SK-MEL-5 (cell line): ENCODE data around the gene DTHD1. TPM values are rescaled to one million over a fixed set of nuclear protein-coding genes. Genes with fewer than 3 reads are reported as not detected.

Source experiments
- DNase-seq: peaks from one replicate; pipeline ENCODE4 v3.0.0-alpha.2; 2016; ENCODE audit warnings: low read depth, low spot score
- in situ Hi-C: cut with HindIII; loops from 2 replicates; pipeline ENCODE4 v1.10.0; 2016; ENCODE audit warnings: low sequenced_read_pairs, high pct_unique_total_duplicates, low pct_unique_long_range_greater_than_20kb
- total RNA-seq: library from RNA; depleted of rRNA; stranded (reverse); fragments of >200 nt; shearing (Covaris generic); gene quantifications from 2 replicates; pipeline ENCODE4 v1.2.3, GENCODE V29; 2014

The DTHD1 gene
- total RNA-seq, 1 experiment from 2014 or later: not detected

DNA sequence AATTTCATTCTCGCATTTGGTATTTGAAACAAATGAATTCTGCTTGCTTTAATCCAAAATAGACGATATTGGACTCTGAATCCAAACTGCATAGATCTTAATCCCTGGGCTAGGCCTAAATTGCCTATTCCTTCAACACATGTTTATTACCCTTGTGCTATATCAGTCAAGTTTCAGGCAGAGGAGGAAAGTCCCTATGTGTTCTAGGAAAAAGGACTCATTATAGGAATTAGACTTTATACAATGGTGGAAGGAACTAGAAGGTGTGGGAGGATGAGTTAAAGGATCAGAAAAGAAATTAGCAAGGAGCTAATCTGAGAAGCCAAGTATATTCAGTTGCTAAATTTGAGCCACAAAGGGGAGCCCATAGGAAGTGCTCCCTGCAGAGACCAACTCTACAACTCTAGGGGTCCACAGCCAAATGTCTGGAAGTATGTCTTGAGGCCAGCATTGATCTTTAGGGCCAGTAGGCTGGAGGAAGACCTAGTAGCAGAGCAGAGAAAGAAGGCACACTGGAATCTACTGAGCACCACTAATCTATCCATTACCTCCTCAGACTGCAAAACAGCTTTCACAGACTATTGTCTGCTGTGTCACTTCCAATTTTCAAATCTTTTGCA is 17.1 kb upstream of the DTHD1 start:
- in situ Hi-C loops: no loop called here
- no peak for DNase-seq

DNA sequence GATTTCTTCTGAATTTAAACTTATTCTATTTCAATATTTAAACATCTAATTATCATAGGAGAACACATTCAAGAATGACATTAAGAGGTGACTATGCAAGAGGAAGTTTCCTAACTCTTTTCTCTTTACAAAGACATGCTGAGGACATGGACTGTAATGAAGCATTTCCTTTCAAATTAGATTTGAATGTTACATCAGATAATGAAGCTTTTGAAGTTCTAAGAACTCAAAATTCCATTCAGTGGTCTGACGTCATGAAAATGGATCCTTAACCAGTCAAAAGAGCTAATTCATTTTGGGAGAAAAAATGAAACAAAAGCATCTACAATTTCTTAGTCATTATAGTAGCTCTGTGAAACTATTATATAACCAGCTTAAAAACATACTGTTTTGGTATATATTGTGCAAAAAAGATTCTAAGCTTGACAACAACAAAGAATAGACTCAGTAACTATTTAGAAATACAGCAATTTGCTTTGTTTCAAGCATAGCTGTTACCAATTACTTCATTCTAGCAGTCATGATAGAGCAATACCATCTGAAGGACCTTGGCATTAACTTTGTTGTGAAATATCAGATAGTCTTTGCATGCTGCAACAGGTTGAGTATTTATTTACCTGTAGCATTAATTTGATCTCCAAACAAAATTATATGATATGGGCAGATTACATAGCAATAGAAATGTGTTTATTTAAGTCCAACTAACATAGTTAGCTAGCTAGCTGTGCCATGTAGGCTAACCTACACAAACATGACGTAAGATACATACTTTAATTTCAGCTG is 13.7 kb upstream of the DTHD1 start:
- in situ Hi-C loops: no loop called here
- DNase-seq: peak; percentile 55

DNA sequence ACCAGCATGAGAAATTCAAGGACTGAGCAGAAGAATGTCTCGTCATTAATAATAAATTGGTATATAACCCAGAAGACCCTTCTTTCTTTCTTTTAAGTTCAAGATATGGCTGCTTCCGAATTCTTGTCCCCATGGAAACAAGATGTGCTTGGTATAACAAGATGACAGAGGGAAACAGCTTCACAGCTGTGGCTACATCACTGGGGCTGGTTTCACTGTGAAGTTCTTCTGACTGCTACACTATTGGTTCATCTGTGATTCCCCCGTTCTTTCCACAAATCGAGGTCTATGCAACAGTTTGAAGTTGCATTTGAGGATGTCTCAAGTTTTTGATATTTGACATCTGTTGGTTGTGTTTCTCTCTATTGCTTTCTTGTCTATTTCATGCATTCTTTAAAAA is 12.3 kb upstream of the DTHD1 start:
- in situ Hi-C loops: no loop called here
- DNase-seq: no peak

DNA sequence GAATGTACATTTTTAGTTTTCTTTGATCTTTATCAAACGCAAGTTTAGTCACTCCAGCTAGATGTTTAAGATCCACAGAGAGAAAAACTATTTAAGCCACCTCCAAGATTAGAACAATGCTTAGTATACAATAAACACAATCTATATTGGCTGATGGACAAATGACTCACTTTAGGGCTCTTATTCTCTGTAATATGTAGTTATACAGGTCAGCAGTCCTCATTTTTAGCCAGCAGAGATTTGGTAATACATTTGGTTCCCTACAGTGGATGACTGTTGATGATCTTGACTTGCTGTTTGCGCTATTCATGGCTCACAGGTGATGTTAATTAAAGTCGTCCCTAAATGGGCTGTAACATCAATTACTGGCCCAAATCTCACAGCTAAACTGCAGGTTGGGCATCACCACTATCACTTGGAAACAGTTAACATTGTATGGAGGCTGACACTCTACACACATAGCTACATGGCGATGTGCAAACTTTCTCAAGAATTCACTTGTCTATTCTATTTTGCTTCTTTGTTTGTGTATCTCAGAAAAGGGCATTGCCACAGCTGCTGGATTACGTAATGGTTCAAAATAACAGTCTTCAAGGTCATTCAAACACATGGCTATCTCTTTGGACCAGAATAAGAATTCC is 11.8 kb upstream of the DTHD1 start:
- DNase-seq: no peak
- in situ Hi-C loops: no loop called here

DNA sequence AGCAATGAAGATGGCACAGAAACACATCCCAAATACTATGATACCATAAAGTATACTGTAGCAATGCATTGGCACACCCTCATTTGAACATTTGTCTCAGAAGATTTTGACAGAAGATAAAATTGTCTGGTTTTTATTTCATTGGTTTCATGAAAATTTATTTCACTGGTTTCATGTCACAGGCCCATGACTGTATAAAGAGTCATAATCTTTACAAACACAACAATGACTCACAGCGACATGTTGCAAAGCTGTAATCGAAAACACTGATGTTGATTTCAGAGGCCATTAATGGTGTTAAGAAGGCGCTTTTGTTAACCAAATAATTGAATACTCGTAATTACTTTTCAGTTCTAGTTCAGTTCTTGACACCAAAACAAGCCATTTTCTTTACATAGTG is 8.1 kb upstream of the DTHD1 start:
- in situ Hi-C loops: no loop called here
- no peak for DNase-seq

DNA sequence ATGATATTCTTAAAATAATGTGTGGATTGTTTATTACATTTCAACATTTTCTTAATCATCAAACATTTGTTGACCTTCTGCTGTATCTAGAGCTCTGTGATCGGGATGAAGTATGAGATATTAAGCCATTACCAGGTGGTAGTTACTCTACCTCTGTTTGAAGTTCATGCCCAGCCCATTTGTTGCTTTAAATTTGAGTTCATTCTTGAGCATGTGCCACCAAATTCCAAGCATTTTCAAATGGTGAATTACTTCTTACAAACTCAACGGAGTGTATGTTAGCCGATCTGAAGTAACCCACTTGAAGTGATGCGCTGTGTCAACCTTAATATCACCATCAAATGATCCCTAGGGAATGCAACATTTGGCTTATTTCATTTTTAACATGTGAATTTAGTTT is 7.3 kb upstream of the DTHD1 start:
- DNase-seq: no peak
- in situ Hi-C loops: no loop called here

DNA sequence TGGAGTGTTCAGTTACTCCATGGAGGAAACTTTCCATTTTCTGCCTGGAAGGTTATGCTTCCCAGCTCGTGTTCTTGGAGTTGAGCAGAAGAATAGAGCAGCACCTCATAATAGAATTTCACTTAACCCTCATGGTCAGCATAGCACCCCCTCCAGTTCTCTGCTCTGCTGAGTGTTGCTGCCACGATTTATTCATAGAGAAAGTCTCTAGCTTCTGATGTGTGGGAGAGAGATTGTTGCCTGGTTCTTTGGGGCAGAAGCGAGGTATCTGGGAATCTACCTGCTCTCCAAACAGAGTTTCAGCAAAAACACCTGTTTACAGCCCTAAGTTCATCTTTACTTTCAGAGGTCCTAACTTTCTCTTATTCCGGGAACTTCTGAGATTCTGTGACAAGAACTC is 3.9 kb upstream of the DTHD1 start:
- in situ Hi-C loops: no loop called here
- no peak for DNase-seq

DNA sequence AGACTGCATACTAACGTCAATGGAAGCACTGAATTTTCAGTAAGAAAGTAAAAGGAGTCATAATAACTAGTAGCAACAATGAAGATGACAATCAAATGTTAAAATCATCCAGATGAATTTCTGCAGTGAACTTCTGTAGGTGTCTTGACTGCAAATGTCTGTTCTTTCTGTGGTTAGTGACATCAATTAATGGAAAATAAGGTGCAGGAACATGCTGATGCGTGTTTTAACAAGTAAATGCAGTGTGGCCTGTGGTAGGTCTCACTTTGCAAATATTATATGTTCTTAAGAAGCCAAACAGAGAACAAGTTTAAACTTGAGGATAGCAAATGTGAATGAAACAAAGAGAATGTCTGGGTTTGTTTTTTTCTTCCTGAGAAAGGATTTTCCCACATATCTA is 2.6 kb upstream of the DTHD1 start:
- in situ Hi-C loops: no loop called here
- no peak for DNase-seq

DNA sequence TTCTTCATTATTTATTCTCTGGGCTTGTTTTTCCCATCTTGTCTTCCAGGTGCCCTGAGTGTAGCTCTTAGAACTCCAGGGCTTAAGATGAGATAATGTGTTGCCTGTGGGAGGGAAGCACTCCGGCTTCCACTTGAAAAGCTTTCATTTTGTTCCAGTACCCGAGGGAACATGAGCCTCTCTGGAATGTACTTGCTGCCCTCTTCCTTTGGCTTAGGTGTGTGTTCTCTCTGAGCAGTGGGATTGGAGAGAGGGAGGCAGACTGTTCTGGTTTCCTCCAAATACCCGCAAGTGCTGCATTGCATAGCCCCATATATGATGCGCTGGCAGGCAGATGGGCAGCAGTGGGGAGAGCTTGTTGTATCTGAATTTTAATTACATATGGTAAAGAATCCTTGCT is 861 bp upstream of the DTHD1 start:
- in situ Hi-C loops: no loop called here
- peak; percentile 28 for DNase-seq

DNA sequence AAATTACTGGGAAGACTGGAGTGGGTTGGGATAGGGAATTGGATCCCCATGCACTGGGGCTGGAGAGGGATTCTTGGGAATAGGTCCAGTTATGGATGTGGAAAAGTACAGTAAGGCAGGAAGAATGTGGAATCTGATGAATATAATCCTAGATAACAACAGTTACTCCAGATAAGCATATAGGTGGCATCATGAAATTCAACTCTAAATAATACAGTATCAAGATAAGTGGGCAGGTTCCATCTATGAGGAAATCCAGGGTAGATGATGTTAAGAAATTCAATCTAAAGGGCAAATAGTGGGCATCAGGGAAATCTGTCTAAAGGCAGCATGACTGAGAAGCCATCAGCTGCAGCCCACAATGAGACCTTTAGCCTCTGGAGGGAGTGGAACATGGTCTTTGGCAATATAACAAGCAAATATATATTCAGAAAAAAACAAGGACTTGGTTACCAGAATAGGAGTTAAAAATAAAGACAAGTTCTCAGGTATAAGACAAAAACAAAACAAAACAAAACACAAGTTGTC is 1.2 kb downstream of the DTHD1 start:
- in situ Hi-C loops: no loop called here
- no peak for DNase-seq

DNA sequence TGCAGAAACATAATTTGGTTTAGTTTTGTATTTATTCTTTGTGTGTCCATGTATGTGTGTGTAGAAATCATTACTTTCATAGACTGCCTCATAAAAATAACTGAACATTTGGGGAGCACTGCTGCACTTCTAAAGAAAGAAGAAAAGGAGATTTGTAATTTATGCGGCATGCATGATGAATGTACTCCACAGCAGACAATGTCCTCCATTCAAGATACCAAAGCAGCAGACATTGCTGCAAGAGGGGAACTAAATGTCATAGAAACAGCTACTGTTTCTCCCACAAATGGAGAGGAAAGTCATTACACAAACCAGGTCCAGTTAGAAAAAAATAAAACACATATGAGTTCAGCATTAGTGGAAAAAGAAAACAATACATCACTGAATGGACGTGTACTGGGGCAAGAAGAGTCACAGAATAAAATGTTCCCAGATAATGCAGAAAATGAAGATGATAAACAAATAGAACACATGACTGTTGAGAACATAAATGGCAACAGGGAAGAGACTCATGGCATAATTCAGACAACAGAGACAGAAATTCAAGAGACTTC is 2.6 kb downstream of the DTHD1 start:
- in situ Hi-C loops: no loop called here
- DNase-seq: peak; percentile 83

DNA sequence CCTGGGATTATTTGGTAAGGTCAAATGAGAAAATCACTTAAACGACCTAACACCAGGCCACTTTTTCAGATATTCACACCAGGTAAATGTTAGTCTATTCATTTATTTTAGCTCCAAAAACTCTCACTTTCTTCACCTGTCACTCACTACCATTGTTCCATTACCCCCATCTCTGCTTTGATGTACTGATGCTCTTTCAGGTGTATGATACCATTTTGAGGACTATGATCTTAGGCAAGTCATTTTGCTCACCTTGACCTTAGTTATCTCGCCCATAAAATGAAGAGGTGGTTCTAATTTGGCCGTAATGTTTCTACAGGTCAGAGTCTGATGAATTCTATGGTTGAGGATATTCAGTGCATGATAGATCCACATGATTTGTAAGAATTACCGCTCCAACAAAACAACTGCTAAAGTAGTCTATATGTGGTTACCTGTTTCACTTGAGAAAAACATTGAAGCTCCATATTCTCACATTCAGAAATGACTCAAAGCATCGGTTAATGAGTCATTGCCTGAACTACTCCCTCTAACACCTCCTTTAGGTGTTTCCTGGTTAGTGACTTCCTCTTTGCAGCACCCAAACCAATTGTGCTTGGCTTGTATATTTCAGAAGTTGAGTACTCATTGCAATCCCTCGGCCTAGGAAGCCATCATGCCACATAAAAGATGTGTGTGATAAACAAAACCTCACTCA is 4.5 kb downstream of the DTHD1 start:
- in situ Hi-C loops: no loop called here
- no peak for DNase-seq

DNA sequence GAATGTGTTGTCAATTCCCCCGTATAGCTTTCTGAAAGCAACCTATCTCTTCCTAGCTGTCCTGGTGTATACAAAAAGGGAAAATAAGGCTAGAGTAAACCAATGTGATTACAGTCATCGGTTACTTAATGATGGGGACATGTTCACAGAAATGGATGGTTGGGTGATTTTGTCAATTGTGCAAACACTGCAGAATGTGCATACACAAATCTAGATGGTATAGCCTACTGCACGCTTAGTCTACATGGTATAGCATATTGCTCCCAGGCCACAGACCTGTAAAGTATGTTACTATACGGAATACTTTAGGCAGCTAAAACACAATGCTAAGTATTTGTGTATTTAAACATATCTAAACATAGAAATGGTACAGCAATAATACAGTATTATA is 5.1 kb downstream of the DTHD1 start:
- in situ Hi-C loops: no loop called here
- no peak for DNase-seq

DNA sequence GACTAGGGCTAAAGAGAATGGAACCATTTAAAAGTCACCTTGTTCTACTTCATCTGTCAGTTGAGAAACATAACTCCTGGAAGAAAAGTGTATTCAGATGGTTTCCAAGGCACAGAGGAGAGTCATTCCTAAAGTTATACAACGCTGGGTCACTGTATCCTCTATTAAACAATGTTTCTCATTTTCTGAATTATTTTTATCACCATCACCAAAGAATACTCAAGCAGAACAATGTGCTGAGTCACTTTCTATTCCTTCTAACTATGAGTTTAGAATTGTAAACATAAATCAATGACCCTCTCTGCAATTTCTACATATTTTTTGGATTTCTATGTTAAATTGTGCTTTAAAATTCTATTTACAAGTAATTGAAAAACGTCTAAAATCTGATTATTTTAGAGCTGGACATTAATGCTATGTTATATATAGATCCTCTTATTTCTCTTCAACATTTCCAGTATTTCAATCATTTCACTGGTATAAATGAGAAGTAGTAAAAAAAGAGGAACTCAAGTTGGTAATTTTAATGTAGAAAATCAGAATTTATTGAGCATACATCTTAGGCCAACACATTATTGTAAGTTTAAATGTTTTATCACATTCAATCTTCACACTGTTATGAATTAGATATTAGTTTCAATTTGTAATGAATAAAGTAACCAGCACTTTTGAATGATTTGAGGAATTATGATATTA is 7.5 kb downstream of the DTHD1 start:
- in situ Hi-C loops: no loop called here
- DNase-seq: no peak

DNA sequence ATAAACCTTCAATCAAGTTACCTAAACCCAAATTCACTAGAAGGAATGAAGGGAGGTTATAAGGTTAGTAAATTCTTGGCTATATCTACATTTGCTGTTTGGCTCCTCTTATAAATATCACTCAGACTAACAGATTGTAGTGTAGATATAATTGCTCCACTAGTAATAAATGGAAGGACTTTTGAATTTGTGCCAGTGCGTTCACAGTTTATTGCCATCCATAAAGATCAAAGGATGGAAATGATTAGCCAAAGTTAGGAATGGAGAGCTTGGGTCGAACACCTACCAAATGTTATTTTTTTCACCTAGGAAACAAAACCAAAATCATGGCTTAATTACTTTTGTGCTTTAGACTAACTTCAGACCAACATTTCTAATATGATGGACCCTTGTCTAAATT is 9.2 kb downstream of the DTHD1 start:
- no peak for DNase-seq
- in situ Hi-C loops: no loop called here

DNA sequence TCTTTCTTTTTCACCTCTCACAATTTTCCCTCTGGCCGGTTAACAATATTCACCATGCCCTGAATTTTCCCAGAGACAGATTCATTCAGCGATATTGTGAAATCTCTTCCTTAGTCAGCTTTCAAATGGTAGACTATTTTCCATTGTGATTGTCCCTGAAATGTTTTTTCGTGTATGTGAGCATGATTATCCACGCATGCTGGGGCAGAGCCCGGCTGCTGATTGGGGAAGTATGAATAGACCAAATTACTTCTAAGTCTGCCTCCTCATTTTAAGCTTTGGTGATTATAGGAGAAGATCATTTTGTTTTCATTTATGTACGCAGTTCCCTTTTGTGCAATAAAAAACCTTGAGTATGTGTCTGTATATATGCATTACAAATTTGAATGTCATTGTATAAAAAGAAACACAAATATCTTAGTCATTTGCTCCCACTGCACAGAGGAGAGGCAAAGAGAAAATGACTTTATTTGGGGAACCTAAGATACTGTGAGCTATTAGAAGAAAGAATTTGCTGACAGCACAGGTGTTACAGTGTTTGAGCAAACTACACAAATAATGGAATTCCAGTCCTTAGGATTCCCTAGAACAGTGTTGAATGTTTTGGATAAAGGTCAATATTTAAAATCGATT is 11.3 kb downstream of the DTHD1 start:
- in situ Hi-C loops: no loop called here
- DNase-seq: no peak

DNA sequence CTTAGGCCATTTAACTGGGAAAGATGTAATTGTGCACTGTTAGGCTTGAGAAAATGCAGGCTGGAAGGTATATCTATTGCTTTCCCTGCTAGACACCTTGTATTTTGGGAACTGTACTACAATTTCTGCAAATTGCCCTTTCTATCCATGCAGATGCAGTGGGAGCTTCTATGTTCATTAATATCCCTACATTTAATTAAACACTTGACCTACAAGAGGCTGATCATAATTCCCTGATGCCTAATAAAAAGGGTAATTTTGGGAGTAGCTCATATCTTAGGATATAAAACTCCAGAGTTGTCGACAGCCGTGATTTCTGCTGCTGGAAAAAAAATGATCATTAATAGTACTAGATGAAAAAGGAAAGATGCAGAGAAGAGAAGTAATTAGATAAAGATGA is 19.7 kb downstream of the DTHD1 start:
- in situ Hi-C loops: no loop called here
- DNase-seq: no peak
